Adrenal gland (tissue), 5 donors: ENCODE measurements around the gene CENPP.

Experiments
- POLR2A ChIP-seq, 2 donors: fragments of 450-650 bp; IDR thresholded peaks; one replicate each; pipeline ENCODE4 v1.6.1; 2017; ENCODE audit warnings: antibody characterized with exemption in 2 of 2, mild to moderate bottlenecking in 2 of 2, moderate library complexity in 1 of 2
- TF ChIP-seq, protein P1 (sequence below), 6 experiments: fragments of 450-650 bp in 4 of 6; fragments of 200-600 bp in 2 of 6; sonication (generic) in 1 of 6; IDR thresholded peaks; 1 replicate in 5 of 6; 2 replicates in 1 of 6; pipeline versions ENCODE4 v1.5.1 to v1.8.0; 2016 to 2021; ENCODE audit warnings: antibody characterized with exemption in 6 of 6, mild to moderate bottlenecking in 2 of 6, moderate library complexity in 1 of 6
- donor health status: DM: no; HTN: no; CAD: no.

DNA sequence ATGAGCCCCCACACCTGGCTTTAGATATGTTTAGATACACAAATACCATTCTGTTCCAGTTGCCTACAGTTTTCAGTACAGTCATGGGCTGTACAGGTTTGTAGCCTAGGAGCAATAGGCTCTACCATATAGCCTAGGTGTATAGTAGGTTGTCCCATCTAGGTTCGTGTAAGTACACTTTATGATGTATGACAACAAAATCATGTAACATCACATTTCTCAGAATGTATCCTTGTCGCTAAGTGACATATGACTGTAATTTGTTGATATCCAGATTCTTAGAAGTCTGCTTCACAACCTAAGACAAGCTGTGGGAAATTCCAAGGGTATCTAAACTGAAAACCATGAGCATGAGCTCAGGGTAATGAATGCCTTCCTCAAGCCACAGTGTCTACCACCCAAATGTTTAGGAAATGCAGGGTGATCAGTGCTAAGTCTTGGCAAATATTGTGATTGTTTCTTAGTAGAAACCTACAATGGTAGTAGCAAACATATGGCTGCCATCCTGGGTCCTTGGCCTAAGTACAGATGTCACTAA, 201.6 kb downstream of the CENPP start:
- TF ChIP-seq POLR2A (IDR thresholded peaks at IDR 0.05), result no peak
- TF ChIP-seq, protein P1, sequence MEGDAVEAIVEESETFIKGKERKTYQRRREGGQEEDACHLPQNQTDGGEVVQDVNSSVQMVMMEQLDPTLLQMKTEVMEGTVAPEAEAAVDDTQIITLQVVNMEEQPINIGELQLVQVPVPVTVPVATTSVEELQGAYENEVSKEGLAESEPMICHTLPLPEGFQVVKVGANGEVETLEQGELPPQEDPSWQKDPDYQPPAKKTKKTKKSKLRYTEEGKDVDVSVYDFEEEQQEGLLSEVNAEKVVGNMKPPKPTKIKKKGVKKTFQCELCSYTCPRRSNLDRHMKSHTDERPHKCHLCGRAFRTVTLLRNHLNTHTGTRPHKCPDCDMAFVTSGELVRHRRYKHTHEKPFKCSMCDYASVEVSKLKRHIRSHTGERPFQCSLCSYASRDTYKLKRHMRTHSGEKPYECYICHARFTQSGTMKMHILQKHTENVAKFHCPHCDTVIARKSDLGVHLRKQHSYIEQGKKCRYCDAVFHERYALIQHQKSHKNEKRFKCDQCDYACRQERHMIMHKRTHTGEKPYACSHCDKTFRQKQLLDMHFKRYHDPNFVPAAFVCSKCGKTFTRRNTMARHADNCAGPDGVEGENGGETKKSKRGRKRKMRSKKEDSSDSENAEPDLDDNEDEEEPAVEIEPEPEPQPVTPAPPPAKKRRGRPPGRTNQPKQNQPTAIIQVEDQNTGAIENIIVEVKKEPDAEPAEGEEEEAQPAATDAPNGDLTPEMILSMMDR (IDR thresholded peaks at IDR 0.05), result no peak
